Mesendoderm (in vitro differentiated cells): ENCODE measurements around the gene ASB13.
"Not testable (repeated sequence)": the region's sequence is repeated elsewhere in the genome, so short reads cannot be mapped to it uniquely, and the experiment has no call there.

Source experiments
- DNase-seq: peaks from one replicate; pipeline ENCODE4 v3.0.0; 2013
- H2AK5ac ChIP-seq: 2 replicates; pipeline ENCODE4 v1.6.1; 2013; ENCODE audit warnings: low read length, inconsistent platforms
- H2BK120ac ChIP-seq: 2 replicates; pipeline ENCODE4 v1.6.1; 2013; ENCODE audit warnings: low read depth, mild to moderate bottlenecking, low read length, moderate library complexity, mixed read lengths
- H2BK15ac ChIP-seq: replicated peaks from 2 replicates; pipeline ENCODE4 v1.6.1; 2013; ENCODE audit warnings: low read depth, mild to moderate bottlenecking, moderate library complexity
- H2BK5ac ChIP-seq: 2 replicates; pipeline ENCODE4 v1.6.1; 2013; ENCODE audit warnings: low read length, inconsistent platforms
- H3K18ac ChIP-seq: 2 replicates; pipeline ENCODE4 v1.6.1; 2013; ENCODE audit warnings: mild to moderate bottlenecking, low read length, mixed read lengths
- H3K23ac ChIP-seq: one replicate; pipeline ENCODE4 v1.6.1; 2013; ENCODE audit warnings: low read length
- H3K27ac ChIP-seq: 2 replicates; pipeline ENCODE4 v1.5.1; 2013; ENCODE audit warnings: low read depth, mild to moderate bottlenecking, inconsistent platforms, low read length, moderate library complexity
- H3K27me3 ChIP-seq: 2 replicates; pipeline ENCODE4 v1.6.1; 2013; ENCODE audit warnings: low read length, control low read depth, mild to moderate bottlenecking, inconsistent platforms; ENCODE audit not compliant: insufficient read depth, poor library complexity
- H3K36me3 ChIP-seq: 2 replicates; pipeline ENCODE4 v1.6.1; 2013; ENCODE audit warnings: low read length, inconsistent platforms; ENCODE audit not compliant: control insufficient read depth, insufficient read depth
- H3K4ac ChIP-seq: one replicate; pipeline ENCODE4 v1.6.1; 2013; ENCODE audit warnings: low read depth, mild to moderate bottlenecking, low read length, moderate library complexity
- H3K4me1 ChIP-seq: 2 replicates; pipeline ENCODE4 v1.6.1; 2013; ENCODE audit warnings: low read depth, low read length, inconsistent platforms; ENCODE audit not compliant: control insufficient read depth
- H3K4me2 ChIP-seq: 2 replicates; pipeline ENCODE4 v1.6.1; 2013; ENCODE audit warnings: low read length
- H3K4me3 ChIP-seq: 2 replicates; pipeline ENCODE4 v1.5.1; 2013; ENCODE audit warnings: mild to moderate bottlenecking, low read length
- H3K56ac ChIP-seq: one replicate; pipeline ENCODE4 v1.6.1; 2013; ENCODE audit warnings: low read length
- H3K79me1 ChIP-seq: 2 replicates; pipeline ENCODE4 v1.6.1; 2013; ENCODE audit warnings: low read length, inconsistent platforms
- H3K79me2 ChIP-seq: 2 replicates; pipeline ENCODE4 v1.6.1; 2013; ENCODE audit warnings: mild to moderate bottlenecking, low read length; ENCODE audit not compliant: control insufficient read depth, insufficient read depth
- H3K9ac ChIP-seq: 2 replicates; pipeline ENCODE4 v1.6.1; 2013; ENCODE audit warnings: low read length, inconsistent platforms
- H4K5ac ChIP-seq: one replicate; pipeline ENCODE4 v1.6.1; 2013; ENCODE audit warnings: low read length
- H4K8ac ChIP-seq: one replicate; pipeline ENCODE4 v1.6.1; 2013; ENCODE audit warnings: low read depth, mild to moderate bottlenecking, control low read depth, low read length, moderate library complexity
- WGBS: extraction: QIAGEN DNeasy Blood & Tissue Kit; methylation state at CpG from one replicate; pipeline ENCODE4 v1.1.7; 2013; ENCODE audit warnings: low lambda C conversion rate, missing lambda C conversion rate; ENCODE audit not compliant: insufficient coverage; ENCODE audit errors: extremely low coverage; 5-methylcytosine and 5-hydroxymethylcytosine counted together

ASB13 gene

DNA sequence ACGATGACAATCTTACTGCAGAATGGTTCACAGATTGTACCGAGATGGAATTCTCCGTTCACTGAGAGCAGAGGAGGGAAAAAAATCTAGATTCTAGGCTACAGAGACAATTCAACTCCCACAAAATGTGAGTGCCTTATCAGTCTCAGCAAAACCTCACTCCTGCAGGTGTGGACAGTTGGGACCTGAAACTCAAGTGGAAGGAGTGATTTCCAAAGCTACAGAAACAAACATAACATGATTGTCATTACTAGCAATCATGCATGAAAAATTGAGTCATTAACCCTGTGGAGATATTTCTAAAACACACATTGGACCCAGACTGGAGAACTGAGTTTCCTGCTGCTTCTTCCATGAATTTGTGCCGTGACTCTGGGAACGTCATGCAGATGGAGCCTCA, 71.3 kb downstream of the ASB13 start:
- no peak overlapping the region for H3K27ac ChIP-seq

DNA sequence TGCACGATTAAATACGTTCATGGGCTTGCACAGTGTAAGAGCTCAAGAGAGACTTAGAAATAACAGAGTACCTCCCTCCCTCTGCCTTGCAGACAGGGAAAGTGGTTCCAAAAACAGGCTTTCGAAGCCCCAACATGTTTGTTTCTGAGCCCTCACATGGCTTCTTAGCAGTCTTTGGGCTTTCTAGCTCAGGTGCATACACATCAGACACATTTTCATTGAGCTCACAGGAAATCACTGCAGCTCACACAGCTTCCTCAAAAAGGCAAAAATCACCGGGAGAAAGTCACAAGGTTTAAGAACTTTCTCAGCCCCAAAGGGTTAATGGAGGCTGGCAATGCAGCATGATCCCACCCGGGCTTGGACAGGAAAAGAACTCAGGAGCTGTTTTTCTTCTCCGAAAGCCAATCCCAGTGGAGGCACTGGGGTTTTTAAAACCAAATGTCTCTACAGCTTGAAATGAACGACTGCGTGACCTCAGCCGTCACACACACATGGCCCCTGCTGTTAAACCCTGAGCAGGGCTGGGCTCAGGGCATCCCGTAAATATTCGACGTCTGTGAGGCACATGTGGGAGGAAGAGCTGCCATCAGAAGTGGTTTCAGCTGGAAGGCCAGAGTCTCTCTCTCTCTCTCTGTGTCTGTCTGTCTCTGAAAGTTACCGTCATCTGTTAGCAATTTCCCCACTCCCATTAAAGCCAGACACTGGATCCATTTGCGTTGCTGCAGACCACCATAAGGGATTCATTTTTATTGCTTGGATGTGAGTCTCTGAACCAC, 71.9 kb downstream of the ASB13 start:
- Histone ChIP-seq H3K27me3 (no peaks in the 10 kb centered on the region), H3K79me1 (no peaks in the 10 kb centered on the region), H3K79me2 (no peaks in the 10 kb centered on the region), H2BK15ac (no peak overlapping the region), H2BK5ac (no peak overlapping the region), H3K4ac (no peak overlapping the region), H3K18ac (no peak overlapping the region), H3K23ac (no peak overlapping the region), H3K56ac (no peak overlapping the region), H3K4me2 (no peak overlapping the region), H4K5ac (no peak overlapping the region), H4K8ac (no peak overlapping the region), H3K36me3 (no peaks in the 10 kb centered on the region), H3K4me3 (no peak overlapping the region), H2BK120ac (no peak overlapping the region), H3K9ac (no peak overlapping the region), H3K4me1 (peaks cover 2% of the 10 kb centered on the region), H2AK5ac (no peak overlapping the region), H3K27ac (no peak overlapping the region)
- no CpG with 5 or more reads among the region's 14 CpGs for WGBS
- DNase-seq = no peak

More for the DNA sequence above, 71.3 kb downstream of the ASB13 start:
- H2BK5ac ChIP-seq = no peak overlapping the region
- no peaks in the 10 kb centered on the region for H3K27me3 ChIP-seq
- no peak overlapping the region for H3K9ac ChIP-seq
- no peak overlapping the region for H2BK120ac ChIP-seq
- no peak overlapping the region for H3K4me2 ChIP-seq
- no peaks in the 10 kb centered on the region for H3K36me3 ChIP-seq
- no peak overlapping the region for H2AK5ac ChIP-seq
- no peaks in the 10 kb centered on the region for H3K79me2 ChIP-seq
- no peak overlapping the region for H4K5ac ChIP-seq
- H4K8ac ChIP-seq = no peak overlapping the region
- no peak overlapping the region for H3K4ac ChIP-seq
- no peak for DNase-seq
- H3K4me1 ChIP-seq = no peaks in the 10 kb centered on the region
- no peaks in the 10 kb centered on the region for H3K79me1 ChIP-seq
- H3K4me3 ChIP-seq = no peak overlapping the region
- H3K18ac ChIP-seq = no peak overlapping the region
- H3K56ac ChIP-seq = no peak overlapping the region
- H3K23ac ChIP-seq = no peak overlapping the region
- H2BK15ac ChIP-seq = no peak overlapping the region
- no CpG with 5 or more reads among the region's 5 CpGs for WGBS

DNA sequence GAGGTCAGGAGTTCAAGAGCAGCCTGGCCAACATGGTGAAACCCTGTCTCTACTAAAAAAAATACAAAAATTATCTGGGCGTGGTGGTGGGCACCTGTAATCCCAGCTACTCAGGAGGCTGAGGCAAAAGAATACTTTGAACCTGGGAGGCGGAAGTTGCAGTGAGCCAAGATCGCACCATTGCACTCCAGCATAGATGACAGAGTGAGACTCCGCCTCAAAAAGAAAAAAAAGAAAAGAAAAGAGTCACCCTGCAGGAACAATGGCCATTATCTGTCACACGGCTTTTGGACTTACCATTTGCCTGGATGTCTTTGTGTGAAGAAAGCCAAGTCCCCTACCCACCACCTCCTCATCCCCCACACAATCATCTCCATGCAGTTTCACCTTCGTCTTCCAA, 73.0 kb downstream of the ASB13 start:
- H4K8ac ChIP-seq, H3K27ac ChIP-seq, H2BK15ac ChIP-seq, H2BK120ac ChIP-seq, H3K79me2 ChIP-seq, H2AK5ac ChIP-seq, H3K9ac ChIP-seq, H3K4me2 ChIP-seq, H3K18ac ChIP-seq, H3K56ac ChIP-seq, H3K79me1 ChIP-seq, H3K4me1 ChIP-seq, H3K36me3 ChIP-seq, H2BK5ac ChIP-seq, H3K27me3 ChIP-seq, H3K23ac ChIP-seq, H3K4me3 ChIP-seq, H3K4ac ChIP-seq, DNase-seq, H4K5ac ChIP-seq: not testable (repeated sequence)
- no CpG with 5 or more reads among the region's 6 CpGs for WGBS

DNA sequence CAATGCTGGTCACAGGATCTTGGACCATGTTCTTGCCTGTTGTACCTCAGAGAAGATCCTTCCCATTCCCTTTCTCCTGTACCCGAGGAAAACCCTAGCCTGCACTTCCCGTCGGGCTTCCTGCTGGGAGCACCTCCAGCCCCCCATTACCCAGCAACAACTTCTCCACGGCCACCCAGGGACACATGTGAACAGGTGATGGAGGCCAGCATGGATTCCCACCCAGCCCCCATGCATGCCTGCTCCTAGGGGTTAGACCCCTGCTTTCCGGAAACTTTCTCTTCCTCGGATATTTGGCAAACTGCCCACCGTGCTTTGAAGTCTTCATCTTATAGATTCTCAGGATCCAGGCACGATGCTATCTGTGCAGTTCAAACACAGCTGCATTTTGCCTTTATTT, 74.3 kb downstream of the ASB13 start:
- Histone ChIP-seq H3K4me1 (peaks cover 2% of the 10 kb centered on the region), H3K4me3 (no peak overlapping the region), H2BK120ac (no peak overlapping the region), H3K4me2 (no peak overlapping the region), H3K79me1 (no peaks in the 10 kb centered on the region), H3K79me2 (no peaks in the 10 kb centered on the region), H3K18ac (no peak overlapping the region), H3K27ac (no peak overlapping the region), H3K9ac (no peak overlapping the region), H2AK5ac (no peak overlapping the region), H3K4ac (no peak overlapping the region), H4K8ac (no peak overlapping the region), H4K5ac (no peak overlapping the region), H2BK5ac (no peak overlapping the region), H2BK15ac (no peak overlapping the region), H3K56ac (no peak overlapping the region), H3K27me3 (no peaks in the 10 kb centered on the region), H3K23ac (no peak overlapping the region), H3K36me3 (no peaks in the 10 kb centered on the region)
- WGBS = no CpG with 5 or more reads among the region's 8 CpGs
- no peak for DNase-seq

DNA sequence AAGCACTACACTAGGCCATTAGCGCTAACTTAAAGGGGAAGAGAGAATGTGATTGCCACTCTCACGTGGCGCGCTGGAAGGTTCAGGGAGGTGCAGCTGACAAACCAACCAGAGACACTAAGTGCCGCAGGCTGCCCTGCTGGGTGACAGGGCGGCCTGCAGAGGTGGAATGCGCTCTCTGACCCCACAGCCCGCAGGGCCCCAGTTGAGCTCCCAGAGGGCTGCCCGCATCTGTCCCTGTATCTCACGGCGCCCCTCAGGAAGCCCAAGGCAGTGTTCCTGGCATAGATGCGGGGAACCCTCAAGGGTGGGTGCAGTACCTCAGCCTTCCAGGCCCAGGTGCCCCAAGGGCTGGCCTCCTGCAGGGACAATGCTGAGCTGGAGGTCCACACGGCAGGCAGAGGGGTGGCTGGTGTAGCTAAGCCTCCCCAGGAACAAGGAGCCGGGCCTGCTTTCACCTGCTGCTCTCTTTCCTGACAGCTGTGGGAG, 75.0 kb downstream of the ASB13 start:
- no peak overlapping the region for H4K8ac ChIP-seq
- H2AK5ac ChIP-seq = no peak overlapping the region
- H3K27ac ChIP-seq = no peak overlapping the region
- no peaks in the 10 kb centered on the region for H3K79me1 ChIP-seq
- no peak overlapping the region for H4K5ac ChIP-seq
- no peak overlapping the region for H3K4me3 ChIP-seq
- H3K9ac ChIP-seq = no peak overlapping the region
- H3K36me3 ChIP-seq = no peaks in the 10 kb centered on the region
- no peak overlapping the region for H3K56ac ChIP-seq
- H3K23ac ChIP-seq = no peak overlapping the region
- no peaks in the 10 kb centered on the region for H3K27me3 ChIP-seq
- DNase-seq = no peak
- no peak overlapping the region for H2BK120ac ChIP-seq
- H3K18ac ChIP-seq = no peak overlapping the region
- H2BK5ac ChIP-seq = no peak overlapping the region
- WGBS = no CpG with 5 or more reads among the region's 14 CpGs
- H2BK15ac ChIP-seq = no peak overlapping the region
- no peak overlapping the region for H3K4ac ChIP-seq
- H3K79me2 ChIP-seq = no peaks in the 10 kb centered on the region
- H3K4me2 ChIP-seq = no peak overlapping the region
- H3K4me1 ChIP-seq = peaks cover 2% of the 10 kb centered on the region

DNA sequence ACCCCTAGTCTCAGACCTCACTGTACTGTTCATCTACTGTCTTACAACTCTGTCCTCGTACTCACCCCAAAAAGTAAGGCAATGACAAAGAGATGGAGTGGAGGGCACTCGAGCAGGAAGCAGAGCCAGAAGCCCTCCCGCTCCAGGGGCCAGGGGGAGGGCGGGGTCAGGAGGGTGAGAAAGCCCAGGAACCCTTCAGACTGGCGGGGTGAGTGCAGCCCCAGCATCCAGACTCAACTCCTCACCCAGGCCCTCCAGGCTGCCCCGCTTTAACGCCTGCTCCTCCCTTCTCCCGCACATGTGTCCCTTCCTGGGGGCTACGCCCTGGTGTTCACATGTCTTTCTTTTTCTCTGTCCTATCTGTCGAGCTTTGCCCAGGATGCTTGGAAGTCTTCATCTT, 75.6 kb downstream of the ASB13 start:
- no peak overlapping the region for H3K4me2 ChIP-seq
- H4K5ac ChIP-seq = no peak overlapping the region
- H4K8ac ChIP-seq = no peak overlapping the region
- no peak overlapping the region for H3K23ac ChIP-seq
- no peak overlapping the region for H2BK15ac ChIP-seq
- no peaks in the 10 kb centered on the region for H3K79me2 ChIP-seq
- no peak overlapping the region for H2BK120ac ChIP-seq
- no peaks in the 10 kb centered on the region for H3K36me3 ChIP-seq
- no peak overlapping the region for H3K4me3 ChIP-seq
- WGBS = no CpG with 5 or more reads among the region's 10 CpGs
- no peaks in the 10 kb centered on the region for H3K27me3 ChIP-seq
- H3K27ac ChIP-seq = no peak overlapping the region
- no peaks in the 10 kb centered on the region for H3K79me1 ChIP-seq
- no peak overlapping the region for H3K4ac ChIP-seq
- DNase-seq = no peak
- no peak overlapping the region for H2BK5ac ChIP-seq
- peaks cover 2% of the 10 kb centered on the region for H3K4me1 ChIP-seq
- H3K9ac ChIP-seq = no peak overlapping the region
- H2AK5ac ChIP-seq = no peak overlapping the region
- H3K56ac ChIP-seq = no peak overlapping the region
- H3K18ac ChIP-seq = no peak overlapping the region
